Mesenteric fat pad (tissue), 1 donor: ENCODE data around the gene TCTN3. TPM values are rescaled to one million over a fixed set of nuclear protein-coding genes. Genes with fewer than 3 reads are reported as not detected.
A peak's percentile ranks its signal among the peaks of the same experiment; 100 is the strongest.
"Not testable (repeated sequence)": the region's sequence is repeated elsewhere in the genome, so short reads cannot be mapped to it uniquely, and the experiment has no call there.

Source experiments
- DNase-seq: peaks from one replicate; pipeline ENCODE4 v3.0.0-alpha.2; 2020; ENCODE audit warnings: low spot score
- long read RNA-seq: library from polyadenylated mRNA; unstranded; transcript quantifications from one replicate; pipeline ENCODE4 v2.0.0, GENCODE V29; 2020
- total RNA-seq: library from RNA; stranded (reverse); fragmentation: NEBNext Ultra II Directional; extraction: Animal tissue kit (Norgen Biotek cat#: 25700); gene quantifications from one replicate; pipeline ENCODE4 v1.2.1, GENCODE V29; 2021
- donor health status: DM: yes; HTN: yes; CAD: no.

The TCTN3 gene
- total RNA-seq = 27.3 TPM
- long read RNA-seq, transcript TCTN3-207 (14 exons, 2,739 nt) = major isoform, 39 of 45 reads
- long read RNA-seq, partial matches to known transcripts = 4 of 45 reads
- long read RNA-seq, other reads (novel, unspliced or antisense) = 2 of 45 reads

- peak; percentile 98 for DNase-seq
Observed at GRCh38 chr10:95693668-95694534, at the start of gene TCTN3. TCTN3 (minus strand) TSS chr10:95693927; CDS start chr10:95693899, 28 bp downstream.

GRCh38 chr10:95742962-95743535 lies 49.3 kb upstream of the TCTN3 start:
- no peak for DNase-seq

- DNase-seq = no peak
Observed at GRCh38 chr10:95742485-95742884, 48.8 kb upstream of the TCTN3 start.

GRCh38 chr10:95741807-95742467 lies 48.2 kb upstream of the TCTN3 start:
- no peak for DNase-seq

DNA sequence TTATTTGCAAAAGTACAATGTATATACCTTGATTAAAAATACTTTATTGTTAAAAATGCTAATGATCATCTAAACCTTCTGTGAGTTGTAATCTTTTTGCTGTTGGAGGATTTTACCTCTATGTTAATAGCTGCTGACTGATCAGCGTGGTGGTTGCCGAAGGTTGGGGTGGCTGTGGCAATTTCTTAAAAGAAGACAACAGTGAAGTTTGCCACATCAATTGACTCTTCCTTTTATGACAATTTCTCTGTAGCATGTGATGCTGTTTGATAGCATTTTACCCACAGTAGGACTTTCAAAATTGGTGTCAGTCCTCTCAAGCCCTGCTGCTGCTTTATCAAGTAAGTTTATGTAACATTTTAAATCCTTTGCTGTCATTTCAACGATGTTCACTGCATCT lies 45.3 kb upstream of the TCTN3 start:
- no peak for DNase-seq

- not testable (repeated sequence) for DNase-seq
Observed at GRCh38 chr10:95732907-95733306, 39.2 kb upstream of the TCTN3 start.

DNA sequence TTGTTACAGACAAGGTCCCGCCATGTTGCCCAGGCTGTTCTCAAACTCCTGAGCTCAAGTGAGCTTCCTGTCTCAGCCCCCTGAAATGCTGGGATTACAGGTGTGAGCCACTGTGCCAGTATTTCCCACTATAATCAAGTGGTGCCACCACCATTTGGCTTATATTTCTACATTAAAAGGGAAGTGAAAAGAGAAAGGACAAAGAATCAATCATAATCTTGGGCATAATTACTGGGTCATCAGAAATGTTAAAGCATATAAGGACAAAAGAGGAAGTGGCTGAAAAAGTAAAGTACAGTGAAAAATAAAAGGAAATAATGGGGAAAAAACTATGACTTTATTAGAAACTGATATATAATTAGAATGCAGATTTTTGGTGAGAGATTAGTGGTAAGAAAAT lies 36.5 kb upstream of the TCTN3 start:
- no peak for DNase-seq

GRCh38 chr10:95729323-95730055 lies 35.8 kb upstream of the TCTN3 start:
- no peak for DNase-seq

DNA sequence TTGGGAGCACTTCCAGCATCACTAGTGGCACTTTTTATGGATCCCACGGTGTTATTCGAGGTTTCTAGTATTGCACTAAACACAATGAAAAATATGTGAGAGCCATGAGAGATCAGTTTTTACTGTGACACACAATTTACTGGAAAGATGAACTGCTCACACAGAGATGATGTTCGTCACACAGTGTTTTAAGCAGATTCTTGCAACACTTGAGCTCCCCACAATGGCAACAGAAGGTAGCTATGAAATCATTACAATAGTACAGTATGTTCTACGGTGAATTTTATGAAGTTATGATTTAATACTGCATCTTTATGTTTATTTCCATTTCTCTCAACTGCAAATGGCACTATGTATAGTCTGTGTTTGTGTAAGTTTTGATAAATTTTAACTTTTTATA lies 34.8 kb upstream of the TCTN3 start:
- no peak for DNase-seq

GRCh38 chr10:95722496-95722895 lies 28.8 kb upstream of the TCTN3 start:
- not testable (repeated sequence) for DNase-seq

- not testable (repeated sequence) for DNase-seq
Observed at GRCh38 chr10:95720745-95721144, 27.0 kb upstream of the TCTN3 start.

- DNase-seq = no peak
Observed at GRCh38 chr10:95716866-95717265, 23.1 kb upstream of the TCTN3 start.

GRCh38 chr10:95716466-95716865 lies 22.7 kb upstream of the TCTN3 start:
- no peak for DNase-seq

- DNase-seq = no peak
Observed at GRCh38 chr10:95711492-95711891, 17.8 kb upstream of the TCTN3 start.

- DNase-seq = no peak
Observed at GRCh38 chr10:95706990-95707389, 13.3 kb upstream of the TCTN3 start.

DNA sequence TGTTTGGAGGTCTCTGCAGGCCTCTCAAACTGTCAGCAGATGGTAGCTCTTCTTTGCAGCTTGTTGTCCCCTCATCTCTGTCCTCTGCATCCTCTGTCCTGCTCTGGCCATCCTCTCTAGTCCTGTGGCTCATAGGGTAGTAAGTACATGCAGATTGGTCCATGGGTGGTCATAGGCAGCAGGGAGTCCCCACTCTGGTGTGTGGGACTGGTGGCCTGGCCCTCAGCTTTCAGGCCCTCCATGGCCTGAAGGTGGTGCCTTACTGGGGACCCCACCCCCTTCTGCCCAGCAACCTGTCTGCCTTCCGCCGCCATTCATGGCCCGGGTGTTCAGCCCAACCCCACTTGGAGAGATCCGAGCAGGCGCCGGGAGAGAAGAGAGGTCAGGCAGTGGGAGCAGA lies 12.8 kb upstream of the TCTN3 start:
- no peak for DNase-seq

DNA sequence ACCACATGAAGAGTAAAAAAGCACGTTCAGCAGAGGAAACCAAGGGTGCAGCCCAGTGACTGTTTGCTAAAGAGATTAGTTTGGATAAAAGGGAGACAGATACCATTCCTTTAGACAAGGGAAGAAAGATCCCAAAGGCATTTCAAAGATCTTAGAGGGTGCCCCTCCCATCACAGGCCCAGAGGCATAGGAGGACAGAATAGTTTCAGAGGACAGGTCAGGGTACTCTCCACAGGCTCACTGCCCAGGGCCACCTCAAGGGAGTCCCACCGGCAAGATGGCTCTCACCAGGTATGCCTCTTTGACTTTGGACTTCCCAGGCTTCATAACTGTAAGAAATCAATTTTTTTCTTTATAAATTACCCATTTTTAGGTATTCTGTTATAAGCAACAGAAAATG lies 4.7 kb upstream of the TCTN3 start:
- no peak for DNase-seq

GRCh38 chr10:95697429-95697828 lies 3.7 kb upstream of the TCTN3 start:
- no peak for DNase-seq

- DNase-seq = no peak
Observed at GRCh38 chr10:95694665-95695064, 938 bp upstream of the TCTN3 start.

- DNase-seq = no peak
Observed at GRCh38 chr10:95693071-95693667, 558 bp downstream of the TCTN3 start.

GRCh38 chr10:95691281-95691680 lies 2.4 kb downstream of the TCTN3 start:
- DNase-seq = no peak
